Pancreas (tissue), 10 donors: ENCODE data around the gene SGPP1. TPM values are rescaled to one million over a fixed set of nuclear protein-coding genes. Genes with fewer than 3 reads are reported as not detected.

Experiments
- ATAC-seq, 4 donors: fragments of 200-7000 bp; cut with Tn5 transposase; one replicate each; pipeline versions ENCODE4 v1.8.0 to v1.9.1; 2020; ENCODE audit warnings: mild to moderate bottlenecking in 4 of 4, moderate library complexity in 4 of 4
- DNase-seq, 6 donors: peaks; one replicate each; pipeline ENCODE4 v3.0.0-alpha.2; 2020
- FAIRE-seq: peaks from 2 replicates; lab custom pipeline; 2012; peaks lifted over from hg19 to GRCh38; lab: Jason Lieb, UNC
- H3K27ac ChIP-seq, 4 donors: fragments of 200-600 bp; sonication (generic); 1 replicate in 3 of 4; 2 replicates in 1 of 4; pipeline versions ENCODE4 v1.5.0 to v1.8.0; 2020
- H3K27me3 ChIP-seq, 4 donors: fragments of 200-600 bp; one replicate each; pipeline ENCODE4 v1.8.0; 2021
- H3K36me3 ChIP-seq, 3 donors: fragments of 200-600 bp; sonication (generic) in 1 of 3; one replicate each; pipeline versions ENCODE4 v1.5.0 to v1.8.0; 2020 to 2021
- H3K4me1 ChIP-seq, 3 donors: fragments of 200-600 bp; one replicate each; pipeline ENCODE4 v1.8.0; 2021
- H3K4me3 ChIP-seq, 4 donors: fragments of 200-600 bp; sonication (generic) in 2 of 4; one replicate each; pipeline versions ENCODE4 v1.5.0 to v1.8.0; 2020 to 2021
- H3K9me3 ChIP-seq, 4 donors: fragments of 200-600 bp; one replicate each; pipeline ENCODE4 v1.8.0; 2021
- CTCF ChIP-seq, 4 donors: fragments of 200-600 bp; sonication (generic) in 3 of 4; IDR thresholded peaks; one replicate each; pipeline versions ENCODE4 v1.5.0 to v1.8.0; 2021; ENCODE audit warnings: antibody characterized with exemption in 4 of 4
- WGBS, 2 donors: extraction: QIAGEN DNeasy Blood & Tissue Kit; methylation state at CpG; one replicate each; pipeline ENCODE4 v1.1.7; 2013; 5-methylcytosine and 5-hydroxymethylcytosine counted together
- intact Hi-C, 3 donors: fragments of 100-400 bp; cut with DNase I; formaldehyde crosslinking; loops; one replicate each; pipeline versions ENCODE4 v1.11.1 to v1.14.2; 2022
- polyA plus RNA-seq, 2 donors: library from polyadenylated mRNA; stranded (reverse); fragments of 200-250 nt; gene quantifications; one replicate each; pipeline ENCODE4 v1.2.3, GENCODE V29; 2013
- total RNA-seq, 6 donors: library from RNA; stranded (reverse); fragmentation: NEBNext Ultra II Directional in 4 of 6; extraction: Animal tissue kit (Norgen Biotek cat#: 25700) in 4 of 6; gene quantifications; one replicate each; pipeline versions ENCODE4 v1.2.1 to v1.2.4, GENCODE V29; 2021 to 2023
- donor health status: healthy with polysubstance abuse.
- donor health status: DM: no; HTN: no; CAD: no; lungs with moderate emphysema.
- donor health status: DM: no; HTN: no; CAD: no.
- donor health status: control.
- donor health status: control.
- donor health status: Bipolar disorder and iron deficiency.
- donor health status: DM: yes; HTN: yes; CAD: no.
- donor health status: DM: no; HTN: no; CAD: no.
- donor health status: DM: no; HTN: no; CAD: no.
- donor health status: DM: yes; HTN: yes; CAD: no.

Gene SGPP1
- total and polyA plus RNA-seq, 8 donors: 5.7 to 14.3 (median 10.9) TPM

GRCh38 chr14:63745858-63746425 is 18.1 kb upstream of the SGPP1 start:
- Histone ChIP-seq H3K27me3 (no peaks in the 10 kb centered on the region), H3K4me3 (no peak overlapping the region), H3K4me1 (peaks cover 0 to 7% (median 0%) of the 10 kb centered on the region in 3 donors), H3K36me3 (no peaks in the 10 kb centered on the region), H3K27ac (no peak overlapping the region), H3K9me3 (no peaks in the 10 kb centered on the region)
- peak in 2 of 4 donors; percentile 21 to 25 for ATAC-seq
- DNase-seq: peak in 1 of 6 donors; percentile 23
- FAIRE-seq: no peak
- intact Hi-C loops: no loop called here
- no peak for TF ChIP-seq CTCF (IDR thresholded peaks at IDR 0.05)
- 23 to 27% methylated on average over 4 of the region's 4 CpGs for WGBS, 2 donors

- FAIRE-seq (no peak), ATAC-seq (no peak), DNase-seq (no peak)
- H3K4me3 ChIP-seq: no peak overlapping the region
- H3K36me3 ChIP-seq: no peaks in the 10 kb centered on the region
- H3K27me3 ChIP-seq: no peaks in the 10 kb centered on the region
- peaks cover 0 to 7% (median 0%) of the 10 kb centered on the region in 3 donors for H3K4me1 ChIP-seq
- no peak for TF ChIP-seq CTCF (IDR thresholded peaks at IDR 0.05)
- H3K27ac ChIP-seq: no peak overlapping the region
- intact Hi-C loops: no loop called here
- WGBS, 2 donors: 78 to 90% methylated on average over 3 of the region's 3 CpGs
- H3K9me3 ChIP-seq: no peaks in the 10 kb centered on the region
Measured at GRCh38 chr14:63745272-63745671, 17.4 kb upstream of the SGPP1 start.

- intact Hi-C loops: no loop called here
- WGBS, 2 donors: 87 to 90% methylated on average over 1 of the region's 1 CpG
Measured at GRCh38 chr14:63737582-63738006, 9.7 kb upstream of the SGPP1 start.

GRCh38 chr14:63735720-63736119 is 7.9 kb upstream of the SGPP1 start:
- 11 to 18% methylated on average over 5 of the region's 5 CpGs for WGBS, 2 donors
- intact Hi-C loops: no loop called here
- peak in 3 of 4 donors; percentile 26 to 61 (median 44) for ATAC-seq

More at GRCh38 chr14:63737582-63738006, 9.7 kb upstream of the SGPP1 start:
- ATAC-seq (no peak), FAIRE-seq (no peak), DNase-seq (no peak)
- no peaks in the 10 kb centered on the region for H3K36me3 ChIP-seq
- no peaks in the 10 kb centered on the region for H3K4me1 ChIP-seq
- no peaks in the 10 kb centered on the region for H3K9me3 ChIP-seq
- H3K4me3 ChIP-seq: no peak overlapping the region
- no peaks in the 10 kb centered on the region for H3K27me3 ChIP-seq
- H3K27ac ChIP-seq: no peak overlapping the region
- TF ChIP-seq CTCF (IDR thresholded peaks at IDR 0.05): no peak

More at GRCh38 chr14:63735720-63736119, 7.9 kb upstream of the SGPP1 start:
- Histone ChIP-seq H3K9me3 (no peaks in the 10 kb centered on the region), H3K4me3 (no peak overlapping the region), H3K27ac (no peak overlapping the region), H3K4me1 (no peaks in the 10 kb centered on the region), H3K36me3 (no peaks in the 10 kb centered on the region), H3K27me3 (no peaks in the 10 kb centered on the region)
- FAIRE-seq: no peak
- TF ChIP-seq CTCF (IDR thresholded peaks at IDR 0.05): no peak
- peak in 1 of 6 donors; percentile 13 for DNase-seq
